Muscle layer of duodenum (tissue), 2 donors: Measurements from ENCODE around the gene LDHD.

ENCODE experiments used
- H3K27ac ChIP-seq: one replicate; pipeline ENCODE4 v1.7.0; 2013; ENCODE audit warnings: mild to moderate bottlenecking, low read length
- H3K27me3 ChIP-seq: one replicate; pipeline ENCODE4 v1.7.0; 2013; ENCODE audit warnings: low read depth, mild to moderate bottlenecking, control low read depth, low read length
- H3K36me3 ChIP-seq, 2 donors: one replicate each; pipeline ENCODE4 v1.7.0; 2013; ENCODE audit warnings: low read length in 2 of 2, control low read depth in 1 of 2, mild to moderate bottlenecking in 1 of 2; ENCODE audit not compliant: insufficient read depth in 2 of 2, control insufficient read depth in 1 of 2
- H3K4me1 ChIP-seq, 2 donors: one replicate each; pipeline ENCODE4 v1.7.0; 2013; ENCODE audit warnings: low read length in 2 of 2, mild to moderate bottlenecking in 2 of 2, control low read depth in 1 of 2, moderate library complexity in 1 of 2; ENCODE audit not compliant: insufficient read depth in 2 of 2, control insufficient read depth in 1 of 2
- H3K4me3 ChIP-seq, 2 donors: one replicate each; pipeline ENCODE4 v1.7.0; 2013; ENCODE audit warnings: low read length in 2 of 2, low read depth in 1 of 2, mild to moderate bottlenecking in 1 of 2
- H3K9me3 ChIP-seq, 2 donors: one replicate each; pipeline ENCODE4 v1.7.0; 2013; ENCODE audit warnings: low read length in 2 of 2, control low read depth in 1 of 2, mild to moderate bottlenecking in 1 of 2; ENCODE audit not compliant: control insufficient read depth in 1 of 2
- donor health status: healthy.

The LDHD gene

DNA sequence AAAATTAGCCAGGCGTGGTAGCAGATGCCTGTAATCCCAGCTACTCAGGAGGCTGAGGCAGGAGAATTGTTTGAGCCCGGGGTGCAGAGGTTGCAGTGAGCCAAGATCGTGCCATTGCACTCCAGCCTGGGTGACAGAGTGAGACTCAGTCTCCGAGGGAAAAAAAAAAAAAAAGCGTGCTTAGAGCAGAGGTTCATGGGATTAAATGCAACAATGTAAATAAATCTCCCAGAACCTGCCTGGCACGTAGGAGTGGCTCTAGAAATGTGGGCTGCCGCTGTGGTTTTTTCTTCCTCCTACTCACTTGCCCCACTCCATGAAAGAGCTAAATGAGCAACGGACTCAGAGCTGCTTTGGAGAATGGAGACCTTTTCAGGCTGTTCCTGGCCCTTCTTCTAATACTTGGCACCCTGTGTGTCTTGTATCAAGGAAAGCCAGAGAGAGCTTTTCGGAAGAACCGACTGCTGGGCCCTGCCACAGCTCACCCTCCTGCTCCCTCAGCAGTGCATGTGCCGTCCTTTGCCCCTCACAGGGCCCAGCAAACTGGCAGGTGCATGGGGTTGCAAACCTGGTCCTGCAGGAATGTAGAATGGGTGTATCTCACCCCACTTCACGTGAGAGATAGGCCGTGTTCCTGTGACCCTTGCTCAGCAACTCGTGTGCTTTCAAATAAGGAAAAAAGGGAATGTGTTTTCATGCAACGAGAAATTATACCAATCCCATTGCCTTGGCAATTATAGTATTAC is 52.0 kb downstream of the LDHD start:
- Histone ChIP-seq H3K4me1 (peaks cover 14 to 29% of the 10 kb centered on the region in 2 donors), H3K4me3 (no peak overlapping the region)

DNA sequence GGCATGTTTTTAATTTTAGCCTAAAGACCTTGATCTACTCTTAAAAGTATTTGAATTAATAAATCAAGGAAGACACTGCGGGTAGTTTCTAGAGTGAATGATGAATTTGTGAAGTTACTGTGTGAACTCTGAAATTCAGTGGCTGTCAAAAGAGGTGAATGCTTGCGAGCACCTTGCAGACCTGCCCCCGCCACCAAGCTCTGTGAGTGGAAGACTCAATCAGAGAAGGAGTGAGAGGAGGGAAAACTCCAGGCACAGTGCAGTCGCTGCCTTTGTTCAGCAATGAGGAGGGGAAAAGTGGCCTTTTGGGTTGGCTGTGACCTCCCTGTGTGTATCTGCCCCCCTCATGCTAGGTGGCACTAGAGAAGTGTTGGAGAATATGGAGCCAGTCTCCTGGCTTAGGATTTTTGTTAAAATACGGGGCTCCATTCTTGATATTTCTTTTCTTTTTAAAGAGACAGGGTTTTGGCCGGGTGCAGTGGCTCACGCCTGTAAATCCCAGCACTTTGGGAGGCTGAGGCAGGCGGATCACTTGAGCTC is 53.0 kb downstream of the LDHD start:
- Histone ChIP-seq H3K27ac (no peak overlapping the region), H3K27me3 (no peaks in the 10 kb centered on the region), H3K9me3 (no peaks in the 10 kb centered on the region), H3K4me3 (no peak overlapping the region), H3K36me3 (no peaks in the 10 kb centered on the region), H3K4me1 (peaks cover 14 to 32% of the 10 kb centered on the region in 2 donors)

More for the DNA sequence above, 52.0 kb downstream of the LDHD start:
- no peaks in the 10 kb centered on the region for H3K36me3 ChIP-seq
- no peaks in the 10 kb centered on the region for H3K9me3 ChIP-seq
- H3K27me3 ChIP-seq: no peaks in the 10 kb centered on the region
- peak overlapping the region; percentile 36 for H3K27ac ChIP-seq

DNA sequence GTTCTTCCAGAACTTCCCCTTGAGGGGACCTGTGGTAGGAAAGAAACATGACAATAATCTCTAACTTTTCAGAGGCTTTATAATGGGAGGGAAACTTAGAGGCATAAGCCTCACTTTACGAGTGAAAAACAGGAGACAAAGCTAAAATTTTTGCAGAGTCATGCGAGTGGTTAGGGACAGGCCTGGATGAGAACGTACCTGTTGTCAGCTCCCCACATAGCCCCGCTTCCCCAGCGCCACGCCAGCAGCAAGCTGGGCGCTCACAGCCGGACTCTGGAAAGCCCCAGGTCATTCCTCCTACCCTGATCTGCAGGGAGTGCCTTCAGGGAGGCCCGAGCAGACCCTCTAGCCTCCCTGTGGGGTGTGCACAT is 53.6 kb downstream of the LDHD start:
- no peaks in the 10 kb centered on the region for H3K36me3 ChIP-seq
- H3K9me3 ChIP-seq: no peaks in the 10 kb centered on the region
- peaks cover 14 to 31% of the 10 kb centered on the region in 2 donors for H3K4me1 ChIP-seq
- H3K4me3 ChIP-seq: no peak overlapping the region
- no peaks in the 10 kb centered on the region for H3K27me3 ChIP-seq
- no peak overlapping the region for H3K27ac ChIP-seq

DNA sequence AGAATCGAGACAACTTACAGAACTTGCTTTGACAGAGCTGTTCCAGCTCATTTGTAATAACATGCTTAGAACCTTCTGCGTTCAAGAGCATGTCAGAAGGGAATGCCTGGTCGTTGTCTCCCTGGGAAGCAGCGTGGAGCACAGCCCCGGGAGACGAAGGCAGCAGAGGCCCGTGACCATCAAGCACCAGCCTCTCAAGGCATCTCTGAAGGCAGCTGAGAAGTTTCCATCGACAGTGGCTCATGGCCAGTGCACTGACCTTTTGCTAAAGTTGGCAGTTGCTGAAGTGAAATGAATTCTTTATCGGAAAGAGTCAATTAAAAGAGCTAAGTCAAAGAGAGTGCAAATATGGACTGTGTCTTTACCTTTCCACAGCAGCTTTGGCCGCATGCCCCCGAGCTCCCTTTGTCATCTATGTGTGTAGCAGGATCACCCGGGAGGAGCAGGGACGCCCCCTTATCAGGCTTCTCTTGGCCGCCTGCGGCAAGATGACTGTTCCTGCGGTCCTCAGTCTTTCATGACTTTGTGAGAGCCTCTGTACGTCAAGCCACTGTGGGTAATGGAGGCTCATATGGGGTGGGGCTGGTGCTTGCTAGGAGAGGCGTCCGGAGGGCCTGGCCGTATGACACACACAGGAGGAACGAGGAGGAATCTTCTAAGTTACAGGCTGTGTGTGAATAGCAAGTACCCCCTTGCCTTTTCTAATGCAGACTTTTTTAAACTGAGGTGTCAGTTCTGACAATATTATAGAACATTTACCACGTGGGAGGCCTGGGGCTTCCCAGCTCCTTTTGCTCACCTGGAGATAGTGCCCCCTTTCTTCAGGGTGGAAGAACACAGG is 54.2 kb downstream of the LDHD start:
- H3K27me3 ChIP-seq: no peaks in the 10 kb centered on the region
- no peaks in the 10 kb centered on the region for H3K36me3 ChIP-seq
- no peak overlapping the region for H3K4me3 ChIP-seq
- no peaks in the 10 kb centered on the region for H3K9me3 ChIP-seq
- H3K27ac ChIP-seq: peak overlapping the region; percentile 12
- peaks cover 14 to 28% of the 10 kb centered on the region in 2 donors for H3K4me1 ChIP-seq
